Bronchial epithelial cell (primary cell): Measurements from ENCODE around the gene ETAA1. TPM values are rescaled to one million over a fixed set of nuclear protein-coding genes. Genes with fewer than 3 reads are reported as not detected.

ENCODE experiments used
- DNase-seq: peaks from one replicate; pipeline ENCODE4 v3.0.0-alpha.2; 2010; ENCODE audit warnings: low read depth
- FAIRE-seq: peaks from 2 replicates; lab custom pipeline; 2011; peaks lifted over from hg19 to GRCh38; lab: Jason Lieb, UNC
- H3K27me3 ChIP-seq: 2 replicates; pipeline ENCODE4 v1.5.1; 2011; ENCODE audit warnings: low read length; ENCODE audit not compliant: control insufficient read depth, insufficient read depth
- H3K36me3 ChIP-seq: 2 replicates; pipeline ENCODE4 v1.5.1; 2011; ENCODE audit warnings: low read length; ENCODE audit not compliant: control insufficient read depth, insufficient read depth
- H3K4me3 ChIP-seq: 2 replicates; pipeline ENCODE4 v1.5.1; 2011; ENCODE audit warnings: mild to moderate bottlenecking, low read depth, low read length, control low read depth
- CTCF ChIP-seq: IDR thresholded peaks from 2 replicates; pipeline ENCODE4 v1.5.1; 2011; ENCODE audit warnings: mild to moderate bottlenecking, moderate library complexity, low read length, control low read depth, inconsistent platforms; ENCODE audit not compliant: insufficient read depth, severe bottlenecking
- total RNA-seq: library from RNA; depleted of rRNA; stranded (reverse); fragments of >200 nt; gene quantifications from 2 replicates; pipeline ENCODE4 v1.2.1, GENCODE V29; 2014

Gene ETAA1
- total RNA-seq, 1 donor from 2014 or later = 16.8 TPM

- Histone ChIP-seq H3K4me3 (no peak overlapping the region), H3K27me3 (no peaks in the 10 kb centered on the region), H3K36me3 (no peaks in the 10 kb centered on the region)
- TF ChIP-seq CTCF = no peak
- FAIRE-seq (no peak), DNase-seq (peak; percentile 91)
These were observed 58.3 kb downstream of the ETAA1 start for GRCh38 chr2:67455219-67456142.

- H3K36me3 ChIP-seq = no peaks in the 10 kb centered on the region
- no peak for TF ChIP-seq CTCF
- FAIRE-seq (no peak), DNase-seq (no peak)
- H3K4me3 ChIP-seq = no peak overlapping the region
- no peaks in the 10 kb centered on the region for H3K27me3 ChIP-seq
These were observed 59.3 kb downstream of the ETAA1 start for GRCh38 chr2:67456428-67456827.

GRCh38 chr2:67457699-67458098 lies 60.6 kb downstream of the ETAA1 start:
- DNase-seq (peak; percentile 71), FAIRE-seq (no peak)

GRCh38 chr2:67459761-67460160 lies 62.6 kb downstream of the ETAA1 start:
- H3K4me3 ChIP-seq = no peak overlapping the region
- no peak for FAIRE-seq
- TF ChIP-seq CTCF = no peak
- DNase-seq = peak; percentile 68
- no peaks in the 10 kb centered on the region for H3K27me3 ChIP-seq
- no peaks in the 10 kb centered on the region for H3K36me3 ChIP-seq

More at GRCh38 chr2:67457699-67458098, 60.6 kb downstream of the ETAA1 start:
- TF ChIP-seq CTCF = no peak
- Histone ChIP-seq H3K27me3 (no peaks in the 10 kb centered on the region), H3K36me3 (no peaks in the 10 kb centered on the region), H3K4me3 (no peak overlapping the region)
